H9 (cell line): ENCODE results near the gene CNGA4. TPM values are rescaled to one million over a fixed set of nuclear protein-coding genes. Genes with fewer than 3 reads are reported as not detected.

Source experiments
- DNase-seq: peaks from one replicate; pipeline ENCODE4 v3.0.0-alpha.2; 2017
- H2AFZ ChIP-seq: one replicate; pipeline ENCODE4 v1.6.1; 2013; ENCODE audit warnings: mild to moderate bottlenecking, low read length, control low read depth, moderate library complexity
- H2AK5ac ChIP-seq: 2 replicates; pipeline ENCODE4 v1.6.1; 2013; ENCODE audit warnings: low read length, control low read depth, mixed read lengths; ENCODE audit not compliant: insufficient read length
- H2BK120ac ChIP-seq: one replicate; pipeline ENCODE4 v1.6.1; 2013; ENCODE audit warnings: low read depth, mild to moderate bottlenecking, low read length, control low read depth, inconsistent platforms; ENCODE audit not compliant: poor library complexity, severe bottlenecking
- H2BK12ac ChIP-seq: 2 replicates; pipeline ENCODE4 v1.6.1; 2013; ENCODE audit warnings: low read length, control low read depth, mixed read lengths, low read depth; ENCODE audit not compliant: insufficient read length
- H2BK15ac ChIP-seq: 2 replicates; pipeline ENCODE4 v1.6.1; 2013; ENCODE audit warnings: low read depth, low read length, control low read depth
- H2BK20ac ChIP-seq: one replicate; pipeline ENCODE4 v1.6.1; 2013; ENCODE audit warnings: low read depth, mild to moderate bottlenecking, low read length, control low read depth, inconsistent platforms; ENCODE audit not compliant: poor library complexity, severe bottlenecking
- H2BK5ac ChIP-seq: 2 replicates; pipeline ENCODE4 v1.6.1; 2013; ENCODE audit warnings: low read length, control low read depth, mixed read lengths; ENCODE audit not compliant: insufficient read length
- H3K14ac ChIP-seq: 2 replicates; pipeline ENCODE4 v1.6.1; 2013; ENCODE audit warnings: low read length, control low read depth; ENCODE audit not compliant: insufficient read depth
- H3K18ac ChIP-seq: 2 replicates; pipeline ENCODE4 v1.6.1; 2013; ENCODE audit warnings: low read depth, mild to moderate bottlenecking, mixed read lengths, low read length, control low read depth; ENCODE audit not compliant: insufficient read length
- H3K23ac ChIP-seq: 2 replicates; pipeline ENCODE4 v1.6.1; 2013; ENCODE audit warnings: low read length, control low read depth, mixed read lengths, low read depth; ENCODE audit not compliant: insufficient read length
- H3K23me2 ChIP-seq: 2 replicates; pipeline ENCODE4 v1.6.1; 2013; ENCODE audit warnings: low read depth, mild to moderate bottlenecking, mixed read lengths, low read length, control low read depth; ENCODE audit not compliant: insufficient read length, poor library complexity, severe bottlenecking
- H3K27ac ChIP-seq: 2 replicates; pipeline ENCODE4 v1.5.1; 2013; ENCODE audit warnings: low read length, control low read depth, mixed read lengths, low read depth; ENCODE audit not compliant: insufficient read length
- H3K27me3 ChIP-seq: 2 replicates; pipeline ENCODE4 v1.6.1; 2013; ENCODE audit warnings: low read length, control low read depth, inconsistent platforms; ENCODE audit not compliant: insufficient read depth
- H3K4ac ChIP-seq: 2 replicates; pipeline ENCODE4 v1.6.1; 2013; ENCODE audit warnings: low read depth, mild to moderate bottlenecking, control low read depth, inconsistent platforms, low read length, moderate library complexity
- H3K4me1 ChIP-seq: 2 replicates; pipeline ENCODE4 v1.6.1; 2013; ENCODE audit warnings: low read length, control low read depth, inconsistent platforms; ENCODE audit not compliant: insufficient read depth
- H3K4me2 ChIP-seq: 2 replicates; pipeline ENCODE4 v1.6.1; 2013; ENCODE audit warnings: low read length, control low read depth, mixed read lengths; ENCODE audit not compliant: insufficient read length, insufficient read depth
- H3K56ac ChIP-seq: 2 replicates; pipeline ENCODE4 v1.6.1; 2013; ENCODE audit warnings: low read depth, mild to moderate bottlenecking, mixed read lengths, low read length, control low read depth; ENCODE audit not compliant: insufficient read length
- H3K79me1 ChIP-seq: 2 replicates; pipeline ENCODE4 v1.6.1; 2013; ENCODE audit warnings: low read depth, mild to moderate bottlenecking, moderate library complexity, low read length, control low read depth, inconsistent platforms; ENCODE audit not compliant: insufficient read depth, poor library complexity, severe bottlenecking
- H3K79me2 ChIP-seq: 2 replicates; pipeline ENCODE4 v1.6.1; 2013; ENCODE audit warnings: low read length, control low read depth, inconsistent platforms; ENCODE audit not compliant: insufficient read depth
- H3K9ac ChIP-seq: 2 replicates; pipeline ENCODE4 v1.6.1; 2013; ENCODE audit warnings: low read length, control low read depth, mixed read lengths; ENCODE audit not compliant: insufficient read length; ENCODE audit errors: extremely low read depth
- H3K9me3 ChIP-seq: one replicate; pipeline ENCODE4 v1.6.1; 2013; ENCODE audit warnings: low read depth, low read length, inconsistent platforms; ENCODE audit not compliant: control insufficient read depth
- H3T11ph ChIP-seq: one replicate; pipeline ENCODE4 v1.6.1; 2013; ENCODE audit warnings: mild to moderate bottlenecking, low read length, control low read depth, inconsistent platforms
- H4K20me1 ChIP-seq: one replicate; pipeline ENCODE4 v1.6.1; 2013; ENCODE audit not compliant: control insufficient read depth, insufficient read length, insufficient read depth
- H4K5ac ChIP-seq: 2 replicates; pipeline ENCODE4 v1.6.1; 2013; ENCODE audit warnings: low read depth, mild to moderate bottlenecking, mixed read lengths, low read length, control low read depth; ENCODE audit not compliant: insufficient read length
- H4K8ac ChIP-seq: replicated peaks from 2 replicates; pipeline ENCODE4 v1.6.1; 2013; ENCODE audit warnings: low read length, control low read depth, mixed read lengths, low read depth; ENCODE audit not compliant: insufficient read length
- H4K91ac ChIP-seq: 2 replicates; pipeline ENCODE4 v1.6.1; 2013; ENCODE audit warnings: low read depth, mild to moderate bottlenecking, moderate library complexity, mixed read lengths, low read length, control low read depth; ENCODE audit not compliant: insufficient read length
- H3K27ac Mint-ChIP-seq, 3 experiments: 2 replicates in 2 of 3; 3 replicates in 1 of 3; pipeline ENCODE4 v1.8.0; 2020 to 2021; ENCODE audit warnings: mixed read lengths in 3 of 3, mild to moderate bottlenecking in 1 of 3, moderate library complexity in 1 of 3
- H3K27me3 Mint-ChIP-seq: 2 replicates; pipeline ENCODE4 v1.8.0; 2021; ENCODE audit warnings: low read depth, mild to moderate bottlenecking, moderate library complexity, mixed read lengths
- H3K36me3 Mint-ChIP-seq, 3 experiments: 2 replicates in 2 of 3; 3 replicates in 1 of 3; pipeline ENCODE4 v1.8.0; 2020 to 2021; ENCODE audit warnings: low read depth in 3 of 3, mixed read lengths in 3 of 3; ENCODE audit not compliant: insufficient read depth in 1 of 3
- H3K4me1 Mint-ChIP-seq, 2 experiments: 2 replicates each; pipeline ENCODE4 v1.8.0; 2020; ENCODE audit warnings: mixed read lengths in 2 of 2
- H3K4me3 Mint-ChIP-seq, 2 experiments: 2 replicates in 1 of 2; 3 replicates in 1 of 2; pipeline ENCODE4 v1.8.0; 2020 to 2021; ENCODE audit warnings: mild to moderate bottlenecking in 2 of 2, mixed read lengths in 2 of 2, moderate library complexity in 1 of 2
- H3K9me3 Mint-ChIP-seq, 2 experiments: 2 replicates in 1 of 2; 3 replicates in 1 of 2; pipeline ENCODE4 v1.8.0; 2020; ENCODE audit warnings: mild to moderate bottlenecking in 2 of 2, mixed read lengths in 2 of 2, moderate library complexity in 1 of 2
- CTCF ChIP-seq: fragments of 200-600 bp; sonication (generic); conservative IDR thresholded peaks from 3 replicates; pipeline ENCODE4 v1.8.0; 2021; ENCODE audit warnings: antibody characterized with exemption, mild to moderate bottlenecking
- WGBS: extraction: QIAGEN DNeasy Blood & Tissue Kit; methylation state at CpG from one replicate; pipeline ENCODE4 v1.1.7; 2013; ENCODE audit warnings: missing lambda C conversion rate, low lambda C conversion rate, mixed read lengths; ENCODE audit not compliant: insufficient read length; ENCODE audit errors: extremely low coverage; 5-methylcytosine and 5-hydroxymethylcytosine counted together
- total RNA-seq: library from RNA; stranded (reverse); gene quantifications from 2 replicates; pipeline ENCODE4 v1.2.1, GENCODE V29; 2021

Gene CNGA4
- total RNA-seq, 1 experiment from 2014 or later, result 0.11 TPM

GRCh38 chr11:6206456-6207180, 32.3 kb upstream of the CNGA4 start:
- Histone ChIP-seq H4K8ac (no peak overlapping the region), H3K4me2 (no peak overlapping the region), H3K4me1 (no peaks in the 10 kb centered on the region), H4K20me1 (no peaks in the 10 kb centered on the region), H3K18ac (no peak overlapping the region), H3K23me2 (no peaks in the 10 kb centered on the region), H2BK15ac (no peak overlapping the region), H3K9me3 (no peaks in the 10 kb centered on the region), H3K23ac (no peak overlapping the region), H3K56ac (no peak overlapping the region), H4K91ac (no peak overlapping the region), H3K79me2 (no peaks in the 10 kb centered on the region), H3K79me1 (no peaks in the 10 kb centered on the region), H3K14ac (no peak overlapping the region), H3K4ac (no peak overlapping the region), H2BK12ac (no peak overlapping the region), H3K27me3 (no peaks in the 10 kb centered on the region), H4K5ac (no peak overlapping the region), H3K9ac (no peak overlapping the region), H2BK120ac (no peak overlapping the region), H2BK20ac (no peak overlapping the region), H2AK5ac (no peak overlapping the region), H2AFZ (no peak overlapping the region), H3T11ph (no peak overlapping the region), H2BK5ac (no peak overlapping the region), H3K27ac (no peak overlapping the region)
- H3K27ac Mint-ChIP-seq, result no peak overlapping the region
- H3K4me1 Mint-ChIP-seq, result no peaks in the 10 kb centered on the region
- H3K4me3 Mint-ChIP-seq, result no peak overlapping the region
- H3K36me3 Mint-ChIP-seq, result peaks cover 5 to 27% (median 17%) of the 10 kb centered on the region in 3 experiments; a peak in 4 of 7 replicates
- WGBS, result no CpG with 5 or more reads among the region's 3 CpGs
- TF ChIP-seq CTCF, result no peak
- DNase-seq, result no peak
- no peaks in the 10 kb centered on the region for H3K27me3 Mint-ChIP-seq
- H3K9me3 Mint-ChIP-seq, result no peaks in the 10 kb centered on the region
